Measurements from ENCODE around the gene DEPP1.

DEPP1 gene

DNA sequence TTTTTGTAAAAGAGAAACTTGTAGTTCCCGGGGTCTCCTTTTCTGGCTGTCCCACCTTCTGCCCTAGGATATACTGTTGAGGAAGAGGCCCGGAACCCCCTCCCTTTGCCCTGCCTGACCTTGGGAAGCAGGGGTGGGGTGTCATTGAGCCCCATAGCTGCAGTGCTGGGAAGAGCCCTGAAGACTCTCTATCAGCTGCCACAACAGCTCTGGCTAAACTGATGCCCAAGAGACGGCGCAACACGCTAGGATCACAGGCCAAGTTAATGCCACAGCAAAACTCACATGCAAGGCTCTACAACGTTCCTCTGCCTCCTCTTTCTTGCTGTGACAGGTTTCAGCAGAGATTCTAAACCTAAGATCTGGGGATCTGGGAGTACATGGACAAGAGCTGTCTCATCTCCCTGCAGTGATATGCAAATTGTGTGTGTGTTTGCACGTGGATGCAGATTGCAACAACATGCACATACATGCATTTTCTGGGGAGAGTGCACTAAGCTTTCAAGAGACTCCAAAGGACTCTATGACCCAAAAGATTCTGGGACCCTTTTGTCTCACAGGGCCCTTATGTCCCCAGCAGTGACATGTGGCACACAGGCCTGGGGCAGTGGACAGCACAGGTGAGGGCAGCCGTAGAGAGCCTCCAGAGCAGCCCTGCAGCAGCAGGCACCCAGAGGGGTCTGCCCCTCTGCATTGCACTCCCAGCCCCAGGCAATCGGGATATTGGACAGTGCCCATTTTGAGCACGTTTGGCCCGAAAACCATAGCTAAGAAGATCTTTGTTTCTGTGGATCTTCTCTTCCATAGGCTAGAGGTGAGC, 16.5 kb downstream of the DEPP1 start:
- DNase-seq (ENCODE audit: low spot score in 2 of 2): no peak
- no peaks in the 10 kb centered on the region for H3K9me3 ChIP-seq
- no peak overlapping the region for H3K4me3 ChIP-seq
- in situ Hi-C loops (cut with MboI; ENCODE audit: low sequenced_read_pairs): no loop called here
- peaks cover 34% of the 10 kb centered on the region for H3K4me1 ChIP-seq
- no peaks in the 10 kb centered on the region for H3K27me3 ChIP-seq (ENCODE audit: low read depth)
- no peaks in the 10 kb centered on the region for H3K36me3 ChIP-seq (replicated peaks)

DNA sequence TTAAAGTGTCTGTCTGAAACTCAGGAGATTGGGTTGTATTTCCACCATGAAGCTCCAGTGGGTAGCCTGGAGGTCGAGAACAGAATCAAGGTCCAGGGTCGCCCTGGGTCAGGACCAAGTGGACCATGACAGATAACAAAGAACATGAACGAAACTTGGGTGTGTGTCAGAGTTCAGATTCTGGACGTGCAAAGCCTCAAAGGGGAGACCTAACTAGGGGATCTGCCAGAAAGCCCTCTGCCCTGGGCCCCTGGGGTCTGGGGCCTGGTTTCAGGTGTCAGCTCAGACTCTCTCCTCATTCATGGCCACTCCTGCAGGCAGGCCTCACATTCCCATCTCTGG, 17.4 kb downstream of the DEPP1 start:
- Histone ChIP-seq H3K9me3 (no peaks in the 10 kb centered on the region), H3K36me3 (replicated peaks) (no peaks in the 10 kb centered on the region), H3K27me3 (ENCODE audit: low read depth) (no peaks in the 10 kb centered on the region), H3K4me1 (peaks cover 34% of the 10 kb centered on the region), H3K4me3 (no peak overlapping the region)
- DNase-seq (ENCODE audit: low spot score in 2 of 2): no peak
- in situ Hi-C loops (cut with MboI; ENCODE audit: low sequenced_read_pairs): no loop called here

DNA sequence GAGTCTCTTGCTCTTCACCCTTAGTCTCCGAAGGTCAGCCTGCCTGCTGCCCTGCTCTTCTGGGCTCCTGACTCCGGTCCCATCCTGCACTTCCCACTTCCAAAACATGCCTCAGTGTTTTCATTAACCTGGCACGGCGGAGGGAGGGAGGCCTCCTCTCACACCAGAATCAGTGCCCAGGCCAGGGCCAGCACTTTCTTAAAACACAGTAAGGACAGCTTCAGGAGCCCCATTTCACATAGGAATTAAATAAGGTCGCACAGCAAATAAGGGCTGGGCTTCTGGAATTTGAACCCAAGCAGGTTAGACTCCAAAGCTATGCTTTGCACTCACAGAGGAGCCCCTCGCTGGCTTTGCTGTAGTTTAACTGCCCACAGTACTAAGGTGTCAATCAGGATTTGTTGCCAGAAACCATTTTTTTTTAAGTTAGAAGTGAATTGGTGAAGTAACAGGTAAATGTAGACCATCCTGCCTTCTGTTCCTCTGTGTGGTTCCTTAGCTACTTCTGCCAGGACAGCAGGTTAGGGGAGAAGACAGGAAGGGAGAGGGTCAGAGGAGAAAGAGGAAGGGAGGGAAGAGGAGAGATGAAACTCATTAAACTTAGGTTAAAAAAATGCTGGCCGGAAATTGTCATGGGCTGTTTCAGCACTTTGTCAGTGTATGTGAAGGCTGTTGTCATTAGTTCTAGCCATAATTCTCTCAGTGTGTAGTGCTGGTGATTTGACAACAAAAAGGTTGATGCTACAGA, 18.0 kb downstream of the DEPP1 start:
- Histone ChIP-seq H3K9me3 (no peaks in the 10 kb centered on the region), H3K4me3 (peak overlapping the region; percentile 89), H3K4me1 (peaks cover 34% of the 10 kb centered on the region), H3K36me3 (replicated peaks) (no peaks in the 10 kb centered on the region), H3K27me3 (ENCODE audit: low read depth) (no peaks in the 10 kb centered on the region)
- DNase-seq (ENCODE audit: low spot score in 2 of 2): no peak
- in situ Hi-C loops (cut with MboI; ENCODE audit: low sequenced_read_pairs): no loop called here

DNA sequence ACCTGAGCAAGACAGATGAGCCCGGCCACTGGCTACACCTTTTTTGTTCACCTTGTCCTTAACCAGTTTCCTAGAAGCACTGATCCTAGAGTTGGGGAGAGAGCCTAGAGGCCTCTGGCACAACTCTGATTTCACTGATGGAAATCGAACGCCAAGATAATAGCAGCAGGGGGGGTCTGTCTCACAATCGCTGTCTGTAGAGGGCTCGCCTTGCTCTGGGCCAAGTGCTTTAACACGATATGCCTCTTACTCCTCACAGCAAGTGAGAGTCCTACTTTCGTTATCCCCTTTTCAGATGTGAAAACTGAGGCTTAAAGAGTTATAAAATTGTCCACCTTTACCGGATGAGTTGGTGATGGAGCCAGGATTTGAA, 18.5 kb downstream of the DEPP1 start:
- in situ Hi-C loops (cut with MboI; ENCODE audit: low sequenced_read_pairs): no loop called here
- DNase-seq (ENCODE audit: low spot score in 2 of 2): no peak
- Histone ChIP-seq H3K4me1 (peaks cover 34% of the 10 kb centered on the region), H3K36me3 (replicated peaks) (no peaks in the 10 kb centered on the region), H3K27me3 (ENCODE audit: low read depth) (no peaks in the 10 kb centered on the region), H3K9me3 (no peaks in the 10 kb centered on the region), H3K4me3 (peak overlapping the region; percentile 89)

DNA sequence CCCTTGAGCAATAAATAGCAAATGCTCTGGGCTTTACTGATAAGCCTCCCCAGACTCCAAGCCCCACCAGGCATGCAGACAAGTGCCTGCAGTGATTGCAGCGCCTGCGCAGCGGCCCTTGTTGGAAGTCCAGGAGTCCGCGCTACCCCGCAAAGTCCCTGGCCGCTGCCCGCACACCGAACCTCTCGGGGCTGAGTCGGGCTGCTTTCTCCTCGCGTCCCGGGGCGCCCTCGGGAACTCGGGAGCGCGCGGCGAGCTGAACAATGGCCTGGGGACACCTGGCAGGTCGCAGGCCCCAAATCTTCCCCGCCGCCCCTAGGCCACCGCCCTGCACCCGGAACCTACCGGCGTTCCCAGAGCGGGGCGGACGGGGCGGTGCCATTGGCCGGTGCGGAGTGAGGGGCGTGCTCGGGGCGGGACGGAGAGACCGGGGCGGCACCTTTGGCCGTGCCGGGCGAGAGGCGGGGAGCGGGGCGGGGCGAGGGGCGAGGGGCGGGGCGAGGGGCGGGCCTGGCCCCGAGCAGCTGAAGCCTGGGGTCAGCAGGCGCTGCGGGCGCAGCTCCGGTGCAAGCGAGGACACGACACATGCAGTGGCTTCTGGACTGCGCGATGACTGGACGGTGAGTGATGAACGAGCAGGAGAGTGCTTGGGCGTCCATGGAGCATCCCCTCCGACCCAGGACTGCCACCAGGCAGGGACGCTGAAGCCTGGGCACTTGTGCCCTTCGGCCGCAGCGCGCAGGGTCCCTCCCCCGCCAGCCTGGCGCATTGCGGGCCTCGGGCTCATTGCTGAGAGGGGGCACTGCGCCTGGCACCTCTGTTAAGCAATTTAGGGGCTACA, 19.1 kb downstream of the DEPP1 start, which contains the start of gene RASSF4:
Gene RASSF4, plus strand, starts transcription at position 556 of the 841 bp plus-strand sequence. CDS start 10,401 bp downstream, outside the sequence.
- H3K36me3 ChIP-seq (replicated peaks): no peaks in the 10 kb centered on the region
- no peaks in the 10 kb centered on the region for H3K27me3 ChIP-seq (ENCODE audit: low read depth)
- H3K9me3 ChIP-seq: no peaks in the 10 kb centered on the region
- H3K4me1 ChIP-seq: peaks cover 28% of the 10 kb centered on the region
- in situ Hi-C loops (cut with MboI; ENCODE audit: low sequenced_read_pairs): no loop called here
- peak within 1 kb of the TSS; percentile 89 for H3K4me3 ChIP-seq
- DNase-seq (ENCODE audit: low spot score in 2 of 2): peak; percentile 81 to 95

DNA sequence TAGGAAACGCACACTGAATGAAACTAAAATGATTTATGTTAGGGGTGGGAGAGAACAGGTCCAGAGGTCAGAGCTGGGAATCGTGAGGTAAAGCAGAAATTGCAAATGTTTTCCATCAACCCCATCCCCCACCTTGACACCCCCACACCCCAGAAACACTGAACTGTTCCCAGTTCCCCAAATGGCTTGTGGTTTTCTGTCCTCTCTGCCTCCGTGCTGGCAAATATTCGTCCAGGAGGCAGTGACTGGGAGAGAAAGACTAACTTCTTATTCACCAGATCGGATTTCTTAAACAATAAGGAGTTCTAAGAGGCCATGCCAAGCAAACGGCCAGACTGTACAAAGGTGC, 19.7 kb downstream of the DEPP1 start:
- Histone ChIP-seq H3K9me3 (no peaks in the 10 kb centered on the region), H3K4me3 (peak overlapping the region; percentile 89), H3K27me3 (ENCODE audit: low read depth) (no peaks in the 10 kb centered on the region), H3K36me3 (replicated peaks) (no peaks in the 10 kb centered on the region), H3K4me1 (peaks cover 22% of the 10 kb centered on the region)
- in situ Hi-C loops (cut with MboI; ENCODE audit: low sequenced_read_pairs): no loop called here
- DNase-seq (ENCODE audit: low spot score in 2 of 2): no peak

DNA sequence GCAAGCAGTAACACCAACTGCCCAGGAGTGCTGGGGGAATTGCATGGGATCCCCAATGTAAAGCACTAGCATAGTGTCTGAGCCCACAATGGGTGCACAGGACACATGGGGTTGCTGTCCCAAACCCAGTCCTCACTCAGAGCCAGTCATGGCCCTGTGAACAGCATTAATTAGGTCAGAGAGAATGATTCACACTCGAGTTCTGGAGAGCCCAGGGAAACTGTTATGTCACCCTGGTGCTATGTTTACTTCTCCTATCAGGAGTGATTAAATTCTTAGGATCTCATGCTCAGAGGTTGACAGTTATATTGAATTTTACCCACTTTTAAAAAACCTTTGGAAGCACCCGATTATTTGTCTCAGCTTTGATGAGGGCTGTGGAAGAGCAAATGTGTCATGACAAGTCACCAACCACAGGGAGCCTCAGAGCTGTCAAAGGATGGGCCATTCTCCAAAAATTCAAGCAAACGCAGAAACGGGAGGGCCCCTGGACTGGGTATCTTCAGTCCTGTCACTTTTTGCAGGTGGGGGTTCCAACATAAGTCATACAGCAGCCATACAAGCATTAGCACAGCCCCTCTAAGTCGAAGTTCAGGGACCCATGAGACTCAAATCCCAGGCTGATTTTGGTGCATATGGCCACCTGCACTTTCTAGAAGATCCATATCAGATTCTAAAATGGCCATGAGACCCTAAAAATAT, 20.3 kb downstream of the DEPP1 start:
- no peak for DNase-seq (ENCODE audit: low spot score in 2 of 2)

DNA sequence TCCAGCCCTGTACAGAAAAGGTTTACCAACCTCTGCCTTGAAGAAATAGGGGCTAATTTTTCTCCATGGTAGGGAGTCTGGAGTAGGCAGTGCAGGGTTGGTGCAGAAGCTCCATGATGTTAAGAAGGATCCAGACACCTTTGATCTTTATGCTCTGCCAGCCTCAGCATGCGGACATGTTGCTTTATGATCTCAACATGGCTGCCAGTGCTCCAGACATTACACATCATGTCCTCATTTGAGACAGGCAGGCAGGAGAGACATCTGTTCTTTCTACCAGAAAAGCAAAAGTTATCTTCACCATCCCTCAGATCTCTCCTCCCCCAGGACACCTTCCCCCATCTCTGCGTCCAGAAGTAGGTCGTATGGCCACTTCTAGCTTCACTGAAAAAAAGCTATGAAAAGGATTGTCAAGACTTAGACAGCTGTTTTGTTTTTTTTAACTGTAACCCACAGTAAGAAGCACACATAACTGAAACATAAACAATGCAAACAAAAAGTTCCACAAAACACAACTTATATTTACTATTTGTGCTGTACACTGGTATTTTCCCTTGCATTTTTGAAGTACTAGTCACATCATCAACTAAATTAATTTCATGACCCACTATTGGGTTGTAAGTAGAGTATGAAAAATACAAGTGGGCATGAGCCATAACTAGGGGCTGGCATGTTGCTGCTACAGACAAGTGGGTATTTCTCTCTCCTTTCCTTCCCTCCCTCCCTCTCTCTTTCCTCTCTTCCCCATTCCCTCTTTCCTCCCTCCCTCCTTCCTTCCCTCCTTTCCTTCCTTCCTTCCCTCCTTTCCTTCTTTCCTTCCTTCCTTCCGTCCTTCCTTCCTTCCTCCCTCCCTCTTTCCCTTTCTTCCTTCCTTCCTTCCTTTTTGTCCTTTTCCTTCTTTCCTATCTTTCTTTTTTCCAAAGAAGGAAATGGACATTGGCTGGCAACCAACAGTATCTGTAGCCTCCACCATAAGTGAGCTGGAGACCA, 21.6 kb downstream of the DEPP1 start:
- no peak overlapping the region for H3K4me3 ChIP-seq
- H3K36me3 ChIP-seq (replicated peaks): no peaks in the 10 kb centered on the region
- peaks cover 15% of the 10 kb centered on the region for H3K4me1 ChIP-seq
- no peaks in the 10 kb centered on the region for H3K27me3 ChIP-seq (ENCODE audit: low read depth)
- no peaks in the 10 kb centered on the region for H3K9me3 ChIP-seq
- no peak for DNase-seq (ENCODE audit: low spot score in 2 of 2)
- in situ Hi-C loops (cut with MboI; ENCODE audit: low sequenced_read_pairs): no loop called here

More for the DNA sequence above, 20.3 kb downstream of the DEPP1 start:
- H3K9me3 ChIP-seq: no peaks in the 10 kb centered on the region
- in situ Hi-C loops (cut with MboI; ENCODE audit: low sequenced_read_pairs): no loop called here
- H3K4me1 ChIP-seq: peaks cover 17% of the 10 kb centered on the region
- no peaks in the 10 kb centered on the region for H3K27me3 ChIP-seq (ENCODE audit: low read depth)
- no peaks in the 10 kb centered on the region for H3K36me3 ChIP-seq (replicated peaks)
- peak overlapping the region; percentile 89 for H3K4me3 ChIP-seq

DNA sequence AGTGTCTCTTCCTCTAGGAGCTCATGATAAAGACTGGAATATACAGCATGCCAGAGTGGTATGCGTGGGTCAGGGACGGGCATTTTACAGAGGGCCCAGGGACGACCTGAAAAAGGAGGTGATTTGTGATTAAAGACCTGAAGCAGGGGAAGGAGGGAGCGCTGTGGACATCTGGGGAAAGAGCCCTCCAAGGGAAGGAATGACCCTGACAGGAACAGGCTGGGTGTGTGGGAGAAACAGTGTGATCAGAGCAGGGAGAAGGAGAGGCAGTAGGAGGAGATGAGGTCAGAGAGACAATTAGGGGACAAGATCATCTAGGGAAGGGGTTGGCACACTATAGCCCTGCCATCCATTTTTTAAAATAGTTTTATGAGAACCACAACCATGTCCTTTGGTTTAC, 22.4 kb downstream of the DEPP1 start:
- no peaks in the 10 kb centered on the region for H3K9me3 ChIP-seq
- no peak for DNase-seq (ENCODE audit: low spot score in 2 of 2)
- in situ Hi-C loops (cut with MboI; ENCODE audit: low sequenced_read_pairs): no loop called here
- no peak overlapping the region for H3K4me3 ChIP-seq
- no peaks in the 10 kb centered on the region for H3K36me3 ChIP-seq (replicated peaks)
- no peaks in the 10 kb centered on the region for H3K27me3 ChIP-seq (ENCODE audit: low read depth)
- H3K4me1 ChIP-seq: peaks cover 15% of the 10 kb centered on the region

DNA sequence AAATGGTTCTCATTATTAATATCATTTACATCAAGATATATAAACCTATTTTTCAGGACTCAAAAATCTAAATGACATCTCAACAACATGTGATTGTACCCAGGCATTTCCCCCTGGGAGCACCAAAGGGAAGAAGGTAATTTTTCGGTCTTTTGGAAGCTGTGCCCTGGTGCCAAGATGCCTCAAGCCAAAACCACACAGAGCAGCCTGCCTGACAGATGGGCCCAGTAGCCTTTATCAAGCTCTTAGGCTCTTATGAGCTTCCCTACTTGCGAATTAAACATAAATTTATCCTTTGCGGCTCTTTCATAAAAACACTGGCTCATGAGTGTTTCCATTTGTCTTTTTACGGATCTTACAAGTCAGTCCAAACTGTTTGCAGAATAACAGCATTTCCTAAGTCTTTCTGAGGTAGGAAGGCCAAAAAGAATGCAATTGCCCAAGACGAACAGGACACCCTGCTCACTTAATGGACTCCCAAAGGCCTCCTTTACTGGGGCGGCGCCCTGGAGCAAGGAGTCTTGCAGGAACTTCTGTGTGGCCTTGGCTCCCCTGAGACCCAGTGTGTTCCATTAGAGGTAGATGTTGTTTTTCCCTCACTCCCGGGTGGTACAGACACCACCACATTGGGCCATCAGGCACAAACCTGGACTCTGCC, 23.1 kb downstream of the DEPP1 start:
- Histone ChIP-seq H3K36me3 (replicated peaks) (no peaks in the 10 kb centered on the region), H3K27me3 (ENCODE audit: low read depth) (no peaks in the 10 kb centered on the region), H3K4me1 (peaks cover 14% of the 10 kb centered on the region), H3K9me3 (no peaks in the 10 kb centered on the region), H3K4me3 (no peak overlapping the region)
- in situ Hi-C loops (cut with MboI; ENCODE audit: low sequenced_read_pairs): no loop called here
- no peak for DNase-seq (ENCODE audit: low spot score in 2 of 2)

DNA sequence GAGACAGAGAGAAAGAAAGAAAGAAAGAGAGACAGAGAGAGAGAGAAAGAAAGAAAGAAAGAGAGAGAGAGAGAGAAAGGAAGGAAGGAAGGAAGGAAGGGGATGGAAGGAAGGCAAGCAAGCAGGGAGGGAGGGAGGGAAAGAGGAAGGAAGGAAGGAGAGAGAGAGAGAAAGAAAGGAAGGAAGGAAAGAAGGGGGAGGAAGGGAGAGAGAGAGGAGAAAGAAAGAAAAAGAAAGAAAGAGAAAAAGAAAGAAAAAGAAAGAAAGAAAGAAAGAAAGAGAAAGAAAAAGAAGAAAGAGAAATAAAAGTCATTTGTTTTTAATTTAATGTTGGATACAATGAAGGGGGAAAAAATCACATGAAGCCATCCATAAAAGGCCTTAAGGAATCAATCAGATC, 23.6 kb downstream of the DEPP1 start:
- Histone ChIP-seq H3K27me3 (ENCODE audit: low read depth) (no peaks in the 10 kb centered on the region), H3K4me1 (peaks cover 8% of the 10 kb centered on the region), H3K36me3 (replicated peaks) (no peaks in the 10 kb centered on the region), H3K4me3 (no peak overlapping the region), H3K9me3 (no peaks in the 10 kb centered on the region)
- in situ Hi-C loops (cut with MboI; ENCODE audit: low sequenced_read_pairs): no loop called here
- DNase-seq (ENCODE audit: low spot score in 2 of 2): no peak

DNA sequence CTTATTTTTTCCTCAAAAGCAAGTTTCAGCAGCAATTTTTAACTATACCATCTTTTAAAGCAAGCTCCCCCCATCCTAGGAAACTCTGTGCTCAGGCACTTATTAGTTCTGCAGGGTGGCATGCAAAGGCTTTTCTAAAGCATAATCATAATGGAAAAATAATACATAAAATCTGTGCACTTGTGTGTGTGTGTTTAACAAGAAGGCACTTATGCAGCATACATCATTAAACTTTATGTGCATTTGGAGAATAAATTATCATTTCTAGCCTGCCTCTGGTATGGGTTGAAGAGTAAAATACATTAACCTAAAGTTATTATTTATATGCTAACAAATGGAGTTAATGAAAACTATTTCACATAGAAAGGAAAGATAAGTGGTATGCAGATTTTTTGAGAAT, 24.6 kb downstream of the DEPP1 start:
- Histone ChIP-seq H3K4me1 (peaks cover 6% of the 10 kb centered on the region; the same call in 1 of the 2 replicates), H3K9me3 (no peaks in the 10 kb centered on the region), H3K27me3 (ENCODE audit: low read depth) (no peaks in the 10 kb centered on the region), H3K4me3 (no peak overlapping the region), H3K36me3 (replicated peaks) (no peaks in the 10 kb centered on the region)
- in situ Hi-C loops (cut with MboI; ENCODE audit: low sequenced_read_pairs): no loop called here
- no peak for DNase-seq (ENCODE audit: low spot score in 2 of 2)

Measured in HAP-1 (cell line).